K562 (cell line): ENCODE data around the gene HPX. TPM values are rescaled to one million over a fixed set of nuclear protein-coding genes. Genes with fewer than 3 reads are reported as not detected.

Experiments used
- ATAC-seq: fragments of 200-7000 bp; cut with Tn5 transposase; 3 replicates; pipeline ENCODE4 v1.9.1; 2020; ENCODE audit warnings: moderate library complexity
- BruUV-seq: library from RNA; stranded (reverse); fragments of 400-500 nt; replicated peaks from 2 replicates; lab custom pipeline; 2021; lab: Mats Ljungman, UMichigan
- CTCF ChIA-PET: fragments of 300-600 bp; formaldehyde crosslinking; extraction: SDS; loops from one replicate; lab custom pipeline; 2021; ENCODE audit warnings: low intra/inter-chr PET ratio; lab: Yijun Ruan, JAX
- POLR2A ChIA-PET: fragments of 300-600, 350-650 bp; sonication (Branson Sonifier 250); formaldehyde crosslinking; extraction: SDS; loops from one replicate; lab custom pipeline; 2021; ENCODE audit warnings: antibody characterized with exemption, inconsistent platforms; lab: Yijun Ruan, JAX
- DNase-seq, 4 experiments: peaks; one replicate each; pipeline versions ENCODE4 v3.0.0 to v3.0.0-alpha.2; 2011 to 2018; ENCODE audit warnings: low spot score in 3 of 4, mixed read lengths in 3 of 4; ENCODE audit errors: extremely low read depth in 1 of 4
- FAIRE-seq: peaks from 2 replicates; lab custom pipeline; 2011; peaks lifted over from hg19 to GRCh38; lab: Jason Lieb, UNC
- H2AFZ ChIP-seq: 2 replicates; pipeline ENCODE4 v1.6.0; 2011; ENCODE audit warnings: low read depth, low read length, control low read depth, inconsistent platforms
- H3K27ac ChIP-seq: fragments of 200-600 bp; 3 replicates; pipeline ENCODE4 v1.8.0; 2011; ENCODE audit warnings: low read depth, mild to moderate bottlenecking, control low read depth, inconsistent platforms, low read length, moderate library complexity, mixed read lengths; ENCODE audit errors: extremely low read depth
- H3K27me3 ChIP-seq, 2 experiments: fragments of 300-600 bp in 1 of 2; 2 replicates in 1 of 2; 3 replicates in 1 of 2; pipeline versions ENCODE4 v1.6.0 to v1.8.0; 2011; ENCODE audit warnings: inconsistent platforms in 2 of 2, low read length in 2 of 2, mild to moderate bottlenecking in 1 of 2, mixed read lengths in 1 of 2, moderate library complexity in 1 of 2; ENCODE audit not compliant: control insufficient read depth in 2 of 2, insufficient read depth in 2 of 2
- H3K36me3 ChIP-seq: fragments of 300-600 bp; 3 replicates; pipeline ENCODE4 v1.8.0; 2011; ENCODE audit warnings: mild to moderate bottlenecking, low read length, inconsistent platforms; ENCODE audit not compliant: control insufficient read depth, insufficient read depth
- H3K4me1 ChIP-seq, 2 experiments: fragments of 200-600 bp in 1 of 2; replicated peaks in 1 of 2; 2 replicates in 1 of 2; 3 replicates in 1 of 2; pipeline versions ENCODE4 v1.5.1 to v1.8.0; 2011; ENCODE audit warnings: inconsistent platforms in 2 of 2, low read length in 2 of 2, mild to moderate bottlenecking in 1 of 2, mixed read lengths in 1 of 2, moderate library complexity in 1 of 2; ENCODE audit not compliant: control insufficient read depth in 2 of 2, insufficient read depth in 2 of 2
- H3K4me2 ChIP-seq: 2 replicates; pipeline ENCODE4 v1.6.1; 2011; ENCODE audit warnings: low read length, control low read depth, inconsistent platforms, mixed read lengths; ENCODE audit not compliant: insufficient read depth
- H3K4me3 ChIP-seq: fragments of 200-600 bp; sonication (generic), shearing (Covaris generic); 2 replicates; pipeline ENCODE4 v1.5.1; 2016; ENCODE audit warnings: control low read depth, inconsistent platforms
- H3K79me2 ChIP-seq: fragments of 200-600 bp; 3 replicates; pipeline ENCODE4 v1.8.0; 2011; ENCODE audit warnings: low read length, inconsistent platforms; ENCODE audit not compliant: control insufficient read depth, insufficient read depth
- H3K9ac ChIP-seq, 2 experiments: 2 replicates each; pipeline versions ENCODE4 v1.6.0 to v1.6.1; 2011; ENCODE audit warnings: low read depth in 2 of 2, low read length in 2 of 2, control low read depth in 1 of 2, inconsistent platforms in 1 of 2, mild to moderate bottlenecking in 1 of 2, mixed read lengths in 1 of 2; ENCODE audit not compliant: insufficient read depth in 1 of 2
- H3K9me1 ChIP-seq: one replicate; pipeline ENCODE4 v1.6.0; 2011; ENCODE audit warnings: inconsistent platforms, mild to moderate bottlenecking, low read length, moderate library complexity; ENCODE audit not compliant: control insufficient read depth, insufficient read depth
- H3K9me3 ChIP-seq: replicated peaks from 2 replicates; pipeline ENCODE4 v1.5.1; 2011; ENCODE audit warnings: low read depth, low read length, inconsistent platforms; ENCODE audit not compliant: control insufficient read depth, insufficient read depth
- H4K20me1 ChIP-seq: replicated peaks from 2 replicates; pipeline ENCODE4 v1.6.1; 2011; ENCODE audit warnings: low read length, inconsistent platforms, mixed read lengths; ENCODE audit not compliant: control insufficient read depth, insufficient read depth
- DACH1 ChIP-seq: fragments of 450-650 bp; IDR thresholded peaks from 2 replicates; pipeline ENCODE4 v1.6.1; 2018; ENCODE audit not compliant: partially characterized antibody
- DDX20 ChIP-seq: fragments of 450-650 bp; IDR thresholded peaks from 2 replicates; pipeline ENCODE4 v1.6.1; 2016; ENCODE audit warnings: missing genetic modification characterization, low read depth, mild to moderate bottlenecking, missing compliant biosample characterization, moderate library complexity
- LCOR ChIP-seq: sonication (generic); formaldehyde crosslinking; IDR thresholded peaks from 2 replicates; pipeline ENCODE4 v1.8.0; 2022; ENCODE audit warnings: mild to moderate bottlenecking, missing genetic modification reagents
- POLR2AphosphoS5 ChIP-seq: IDR thresholded peaks from 2 replicates; pipeline ENCODE4 v1.6.1; 2011; ENCODE audit warnings: mild to moderate bottlenecking, low read depth, low read length, moderate library complexity; ENCODE audit not compliant: control insufficient read depth, insufficient read depth
- SAFB2 ChIP-seq: fragments of 200-400 bp; formaldehyde crosslinking; IDR thresholded peaks from 2 replicates; pipeline ENCODE4 v1.6.1; 2018; ENCODE audit warnings: borderline replicate concordance, low read length, low read depth, moderate library complexity; ENCODE audit not compliant: severe bottlenecking
- WGBS: fragments of 100-300 bp; shearing (Covaris generic); methylation state at CpG from one replicate; pipeline ENCODE4 v1.1.6; 2016; ENCODE audit warnings: low coverage, mixed read lengths; ENCODE audit not compliant: insufficient coverage; ENCODE audit errors: missing lambda C conversion rate; 5-methylcytosine and 5-hydroxymethylcytosine counted together
- in situ Hi-C: fragments of 300-500 bp; cut with MboI; formaldehyde crosslinking; loops from 4 replicates; pipeline ENCODE4 v1.15.0; 2018; ENCODE audit warnings: inconsistent platforms, mixed read lengths
- intact Hi-C: fragments of 100-400 bp; cut with micrococcal nuclease; formaldehyde crosslinking; loops from 2 replicates; pipeline ENCODE4 v1.14.2; 2022
- polyA plus RNA-seq, 8 experiments: library from polyadenylated mRNA; depleted of rRNA in 4 of 8; stranded (reverse) in 5 of 8; unstranded in 3 of 8; fragments of >200 nt; fragmentation: Nextera tagmentation in 2 of 8; fragmentation: Illumina TruSeq in 1 of 8; extraction: Ambion mirVana in 2 of 8; extraction: Trizol in 1 of 8; gene quantifications; 2 replicates each; pipeline versions ENCODE4 v1.2.1 to v1.2.3, GENCODE V29; 2011 to 2014; ENCODE audit warnings: inconsistent platforms in 1 of 8, missing spikeins in 1 of 8
- total RNA-seq, 7 experiments: library from RNA; depleted of rRNA in 6 of 7; stranded (reverse); fragments of >200 nt in 6 of 7; fragmentation: Illumina TruSeq in 2 of 7; extraction: Trizol in 2 of 7; gene quantifications; 2 replicates each; pipeline versions ENCODE4 v1.2.1 to v1.2.3, GENCODE V29; 2011 to 2021; ENCODE audit warnings: low replicate concordance in 1 of 7
- TF ChIP-seq, protein P1 (sequence below): sonication (generic); formaldehyde crosslinking; IDR thresholded peaks from 2 replicates; pipeline ENCODE4 v1.8.0; 2022; ENCODE audit warnings: mild to moderate bottlenecking, low read depth, missing genetic modification reagents
- TF ChIP-seq, protein P2 (sequence below), 2 experiments: fragments of 450-650 bp; IDR thresholded peaks; 2 replicates each; pipeline ENCODE4 v1.6.1; 2016; ENCODE audit warnings: mild to moderate bottlenecking in 2 of 2, borderline replicate concordance in 1 of 2, low read depth in 1 of 2, moderate library complexity in 1 of 2

Gene HPX
- total and polyA plus RNA-seq, 9 of the 15 experiments (the other 6 are each of a cell fraction or from before 2014, with no cell fraction given) = 0.12 to 1.2 (median 0.49) TPM; not detected in 1

- peak; percentile 62; the same call in 1 of the 2 replicates for TF ChIP-seq LCOR (CRISPR knock-in tag)
Observed at GRCh38 chr11:6474413-6474792, 33.6 kb upstream of the HPX start (continued).

- no TSS peak for BruUV-seq
- Histone ChIP-seq H3K9me3 (no peaks in the 10 kb centered on the region), H3K79me2 (0 out of 3 replicates have a peak, but pooled peaks cover 3% of the 10 kb centered on the region), H3K9ac (peak within 1 kb of the TSS; percentile 63 to 93), H3K4me3 (peak within 1 kb of the TSS; percentile 65), H3K27ac (peak within 1 kb of the TSS; percentile 43), H4K20me1 (no peaks in the 10 kb centered on the region), H3K4me1 (peaks cover 20 to 22% of the 10 kb centered on the region in 2 experiments; a peak in 4 of 5 replicates), H3K36me3 (peaks cover 27% of the 10 kb centered on the region; the same call in 2 of the 3 replicates), H3K9me1 (no peaks in the 10 kb centered on the region), H3K4me2 (peak within 1 kb of the TSS; percentile 81), H3K27me3 (no peaks in the 10 kb centered on the region), H2AFZ (peak within 1 kb of the TSS; percentile 93)
- intact Hi-C loops = loop anchor here (2.0 kb wide), 1 partner anchor 129 kb away; the partner anchor contains the start of genes ILK and RRP8
- ChIA-PET CTCF (no interaction called here), POLR2A (interaction anchor here (0.6 to 2.7 kb wide), 15 partner anchors 8 to 1315 kb away, joined by 3 to 12 read pairs (median 3); partner anchors contain the start of genes APBB1, ARFIP2, DNHD1 and TIMM10B)
- 2% methylated on average over 50 of the region's 87 CpGs for WGBS
- FAIRE-seq (no peak), ATAC-seq (peak; percentile 88), DNase-seq (peak; percentile 86 to 99 (median 99))
- in situ Hi-C loops = no loop called here
- TF ChIP-seq POLR2AphosphoS5 = no peak
- TF ChIP-seq, protein P1, sequence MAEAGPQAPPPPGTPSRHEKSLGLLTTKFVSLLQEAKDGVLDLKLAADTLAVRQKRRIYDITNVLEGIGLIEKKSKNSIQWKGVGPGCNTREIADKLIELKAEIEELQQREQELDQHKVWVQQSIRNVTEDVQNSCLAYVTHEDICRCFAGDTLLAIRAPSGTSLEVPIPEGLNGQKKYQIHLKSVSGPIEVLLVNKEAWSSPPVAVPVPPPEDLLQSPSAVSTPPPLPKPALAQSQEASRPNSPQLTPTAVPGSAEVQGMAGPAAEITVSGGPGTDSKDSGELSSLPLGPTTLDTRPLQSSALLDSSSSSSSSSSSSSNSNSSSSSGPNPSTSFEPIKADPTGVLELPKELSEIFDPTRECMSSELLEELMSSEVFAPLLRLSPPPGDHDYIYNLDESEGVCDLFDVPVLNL (CRISPR knock-in tag) = no peak
- no peak for TF ChIP-seq DACH1
- no peak for TF ChIP-seq DDX20
- TF ChIP-seq, protein P2, sequence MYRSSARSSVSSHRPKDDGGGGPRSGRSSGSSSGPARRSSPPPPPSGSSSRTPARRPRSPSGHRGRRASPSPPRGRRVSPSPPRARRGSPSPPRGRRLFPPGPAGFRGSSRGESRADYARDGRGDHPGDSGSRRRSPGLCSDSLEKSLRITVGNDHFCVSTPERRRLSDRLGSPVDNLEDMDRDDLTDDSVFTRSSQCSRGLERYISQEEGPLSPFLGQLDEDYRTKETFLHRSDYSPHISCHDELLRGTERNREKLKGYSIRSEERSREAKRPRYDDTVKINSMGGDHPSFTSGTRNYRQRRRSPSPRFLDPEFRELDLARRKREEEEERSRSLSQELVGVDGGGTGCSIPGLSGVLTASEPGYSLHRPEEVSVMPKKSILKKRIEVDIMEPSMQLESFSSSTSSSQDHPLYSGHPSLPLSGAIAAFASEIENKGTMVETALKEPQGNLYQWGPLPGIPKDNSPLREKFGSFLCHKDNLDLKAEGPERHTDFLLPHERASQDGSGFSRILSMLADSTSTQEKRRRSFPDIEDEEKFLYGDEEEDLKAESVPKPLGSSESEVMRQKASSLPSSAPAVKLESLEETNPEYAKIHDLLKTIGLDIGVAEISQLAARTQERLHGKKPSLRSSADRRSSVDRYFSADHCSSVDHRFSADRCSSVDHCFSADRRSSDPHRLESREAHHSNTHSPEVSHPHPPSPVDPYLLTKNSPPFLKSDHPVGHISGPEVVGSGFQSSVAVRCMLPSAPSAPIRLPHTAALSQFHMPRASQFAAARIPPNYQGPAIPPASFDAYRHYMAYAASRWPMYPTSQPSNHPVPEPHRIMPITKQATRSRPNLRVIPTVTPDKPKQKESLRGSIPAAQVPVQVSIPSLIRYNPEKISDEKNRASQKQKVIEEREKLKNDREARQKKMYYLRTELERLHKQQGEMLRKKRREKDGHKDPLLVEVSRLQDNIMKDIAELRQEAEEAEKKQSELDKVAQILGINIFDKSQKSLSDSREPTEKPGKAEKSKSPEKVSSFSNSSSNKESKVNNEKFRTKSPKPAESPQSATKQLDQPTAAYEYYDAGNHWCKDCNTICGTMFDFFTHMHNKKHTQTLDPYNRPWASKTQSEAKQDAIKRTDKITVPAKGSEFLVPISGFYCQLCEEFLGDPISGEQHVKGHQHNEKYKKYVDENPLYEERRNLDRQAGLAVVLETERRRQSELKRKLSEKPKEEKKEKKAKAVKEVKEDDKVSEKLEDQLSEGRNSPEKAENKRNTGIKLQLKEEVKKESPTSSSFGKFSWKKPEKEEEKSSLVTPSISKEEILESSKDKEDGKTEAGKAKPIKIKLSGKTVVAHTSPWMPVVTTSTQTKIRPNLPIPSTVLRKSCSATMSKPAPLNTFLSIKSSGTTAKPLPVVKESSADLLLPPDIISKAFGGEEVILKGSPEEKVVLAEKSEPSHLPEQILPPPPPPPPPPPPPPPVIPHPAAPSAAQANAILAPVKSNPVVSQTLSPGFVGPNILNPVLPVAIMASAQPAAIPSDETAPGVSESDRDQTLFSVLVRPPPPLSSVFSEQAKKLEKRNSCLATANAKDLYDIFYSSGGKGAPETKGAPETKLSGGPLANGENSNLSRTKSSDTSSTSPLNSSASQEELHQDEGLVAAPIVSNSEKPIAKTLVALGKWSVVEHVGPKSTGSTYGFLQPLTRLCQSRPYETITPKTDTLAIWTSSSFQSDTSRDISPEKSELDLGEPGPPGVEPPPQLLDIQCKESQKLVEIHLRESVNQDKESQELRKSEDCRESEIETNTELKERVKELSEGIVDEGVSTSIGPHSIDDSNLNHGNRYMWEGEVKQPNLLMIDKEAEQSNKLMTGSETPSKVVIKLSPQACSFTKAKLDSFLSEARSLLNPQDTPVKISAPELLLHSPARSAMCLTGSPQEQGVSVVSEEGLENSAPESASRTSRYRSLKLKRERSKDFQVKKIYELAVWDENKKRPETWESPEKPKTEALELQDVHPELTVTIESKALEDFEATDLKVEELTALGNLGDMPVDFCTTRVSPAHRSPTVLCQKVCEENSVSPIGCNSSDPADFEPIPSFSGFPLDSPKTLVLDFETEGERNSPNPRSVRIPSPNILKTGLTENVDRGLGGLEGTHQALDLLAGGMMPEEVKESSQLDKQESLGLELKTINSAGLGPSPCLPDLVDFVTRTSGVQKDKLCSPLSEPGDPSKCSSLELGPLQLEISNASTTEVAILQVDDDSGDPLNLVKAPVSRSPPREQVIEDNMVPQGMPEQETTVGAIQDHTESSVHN (IDR thresholded peaks at IDR 0.05; ENCODE audit: borderline replicate concordance in 1 of 2, low read depth in 1 of 2) = no peak
- no peak for TF ChIP-seq SAFB2
Observed at GRCh38 chr11:6473451-6474412, 32.9 kb upstream of the HPX start, which contains the start of gene TRIM3. Gene TRIM3 (minus strand): TSS chr11:6473941. CDS start chr11:6465695, 8,246 bp downstream.
